OCI-LY3 (cell line): ENCODE data around the gene TNFRSF18.

Source experiments
- EZH2phosphoT487 ChIP-seq: fragments of 200-600 bp; shearing (Covaris generic); IDR thresholded peaks from 2 replicates; pipeline ENCODE4 v1.6.1; 2018; ENCODE audit warnings: antibody characterized with exemption, mixed run types, low read depth
- TF ChIP-seq, protein P1 (sequence below): fragments of 200-600, 300-600 bp; sonication (generic); IDR thresholded peaks from 2 replicates; pipeline ENCODE4 v1.5.1; 2014; ENCODE audit warnings: antibody characterized with exemption, low read length, low read depth

DNA sequence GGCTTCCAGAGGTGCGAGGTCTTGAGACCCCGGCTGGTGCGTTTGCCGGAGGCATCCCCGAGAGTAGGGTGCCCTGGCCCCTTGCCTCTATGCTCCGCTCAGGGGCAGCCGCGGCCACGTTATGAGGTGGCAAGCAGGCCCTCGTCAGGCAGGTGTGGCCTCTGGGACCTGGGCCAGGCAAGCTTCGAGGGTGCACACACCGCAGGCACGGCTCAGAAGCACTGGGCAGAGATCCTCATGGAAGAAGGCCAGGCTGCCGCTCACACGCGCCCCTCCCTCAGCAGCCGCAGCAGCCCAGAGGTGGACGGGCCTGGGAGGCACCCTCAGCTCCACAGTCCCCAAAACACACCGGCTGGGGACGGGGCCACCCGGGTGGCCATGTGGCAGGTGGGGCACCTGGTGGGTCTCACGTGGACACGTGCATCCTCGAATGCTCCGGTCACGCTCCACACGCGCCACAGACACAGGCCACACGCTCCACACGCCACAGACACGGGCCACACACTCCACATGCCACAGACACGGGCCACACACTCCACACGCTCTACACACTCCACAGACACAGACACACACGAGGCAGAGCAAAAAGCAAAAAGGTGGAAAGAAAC is 18.9 kb upstream of the TNFRSF18 start:
- no peak for TF ChIP-seq EZH2phosphoT487
- TF ChIP-seq, protein P1, sequence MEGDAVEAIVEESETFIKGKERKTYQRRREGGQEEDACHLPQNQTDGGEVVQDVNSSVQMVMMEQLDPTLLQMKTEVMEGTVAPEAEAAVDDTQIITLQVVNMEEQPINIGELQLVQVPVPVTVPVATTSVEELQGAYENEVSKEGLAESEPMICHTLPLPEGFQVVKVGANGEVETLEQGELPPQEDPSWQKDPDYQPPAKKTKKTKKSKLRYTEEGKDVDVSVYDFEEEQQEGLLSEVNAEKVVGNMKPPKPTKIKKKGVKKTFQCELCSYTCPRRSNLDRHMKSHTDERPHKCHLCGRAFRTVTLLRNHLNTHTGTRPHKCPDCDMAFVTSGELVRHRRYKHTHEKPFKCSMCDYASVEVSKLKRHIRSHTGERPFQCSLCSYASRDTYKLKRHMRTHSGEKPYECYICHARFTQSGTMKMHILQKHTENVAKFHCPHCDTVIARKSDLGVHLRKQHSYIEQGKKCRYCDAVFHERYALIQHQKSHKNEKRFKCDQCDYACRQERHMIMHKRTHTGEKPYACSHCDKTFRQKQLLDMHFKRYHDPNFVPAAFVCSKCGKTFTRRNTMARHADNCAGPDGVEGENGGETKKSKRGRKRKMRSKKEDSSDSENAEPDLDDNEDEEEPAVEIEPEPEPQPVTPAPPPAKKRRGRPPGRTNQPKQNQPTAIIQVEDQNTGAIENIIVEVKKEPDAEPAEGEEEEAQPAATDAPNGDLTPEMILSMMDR: no peak
